Uterus (tissue), 2 donors: Measurements from ENCODE around the gene PLA2G4B.

ENCODE experiments used
- CTCF ChIP-seq, 4 experiments: fragments of 200-600 bp in 2 of 4; fragments of 450-650 bp in 2 of 4; sonication (generic) in 2 of 4; IDR thresholded peaks; one replicate each; pipeline ENCODE4 v1.5.1; 2016 to 2019; ENCODE audit warnings: antibody characterized with exemption in 4 of 4, mild to moderate bottlenecking in 2 of 4, moderate library complexity in 1 of 4
- POLR2A ChIP-seq, 2 donors: fragments of 450-650 bp; IDR thresholded peaks; one replicate each; pipeline ENCODE4 v1.6.1; 2016; ENCODE audit warnings: antibody characterized with exemption in 2 of 2, mild to moderate bottlenecking in 1 of 2, moderate library complexity in 1 of 2

- TF ChIP-seq CTCF (IDR thresholded peaks at IDR 0.05) (no peak), POLR2A (IDR thresholded peaks at IDR 0.05) (no peak)
Observed at GRCh38 chr15:41809526-41810220, 29.0 kb upstream of the PLA2G4B start.
